Spleen (tissue), 7 donors: ENCODE results near the gene EFNB2.

Experiments used
- CTCF ChIP-seq, 11 experiments: fragments of 200-600 bp in 7 of 11; fragments of 450-650 bp in 4 of 11; sonication (generic) in 4 of 11; IDR thresholded peaks in 8 of 11; conservative IDR thresholded peaks in 3 of 11; 1 replicate in 7 of 11; 2 replicates in 4 of 11; pipeline versions ENCODE4 v1.4.0 to v1.8.0; 2016 to 2021; ENCODE audit warnings: antibody characterized with exemption in 11 of 11, inconsistent platforms in 4 of 11, mild to moderate bottlenecking in 1 of 11
- POLR2A ChIP-seq, 3 donors: fragments of 450-650 bp; IDR thresholded peaks; one replicate each; pipeline ENCODE4 v1.5.1; 2017; ENCODE audit warnings: antibody characterized with exemption in 3 of 3, mild to moderate bottlenecking in 1 of 3
- donor health status: DM: no; HTN: no; CAD: no; lungs with moderate emphysema.
- donor health status: DM: no; HTN: no; CAD: no.
- donor health status: DM: no; HTN: no; CAD: no.

- TF ChIP-seq POLR2A (IDR thresholded peaks at IDR 0.05) (no peak), CTCF (IDR thresholded peaks at IDR 0.05 in 8 of 11, conservative IDR thresholded peaks at IDR 0.05 in 3 of 11) (no peak)
Measured at GRCh38 chr13:106475852-106476251, 59.6 kb downstream of the EFNB2 start.
